Dedifferentiated amniotic fluid mesenchymal stem cell (primary cell): ENCODE data around the gene NAV3.

ENCODE experiments used
- DNase-seq: peaks from one replicate; pipeline ENCODE4 v3.0.0-alpha.2; 2016; ENCODE audit errors: extremely low spot score

The NAV3 gene

DNA sequence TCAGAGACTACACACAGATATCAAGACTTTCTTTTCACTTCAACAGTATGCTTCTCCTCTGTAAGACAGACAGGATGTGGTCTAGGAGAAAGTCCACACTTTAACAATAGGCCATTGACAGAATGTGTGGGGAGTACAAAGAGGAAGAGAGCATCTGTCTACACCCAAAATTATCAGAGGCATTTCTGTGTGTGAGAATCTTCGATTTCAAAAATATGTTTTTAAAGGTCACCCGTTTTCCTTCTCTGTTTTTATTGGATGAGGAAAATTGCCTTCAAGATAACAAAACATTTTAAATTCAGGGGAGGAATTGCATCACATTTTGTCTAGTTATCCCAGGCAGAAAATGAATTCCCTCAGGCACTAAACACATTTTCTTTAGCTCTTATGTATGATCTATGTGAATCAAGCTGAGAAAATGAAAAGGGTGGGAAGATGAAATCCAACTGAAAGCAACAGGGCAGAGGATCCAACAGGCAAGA lies 16.4 kb downstream of the NAV3 start:
- DNase-seq, result peak; percentile 75

DNA sequence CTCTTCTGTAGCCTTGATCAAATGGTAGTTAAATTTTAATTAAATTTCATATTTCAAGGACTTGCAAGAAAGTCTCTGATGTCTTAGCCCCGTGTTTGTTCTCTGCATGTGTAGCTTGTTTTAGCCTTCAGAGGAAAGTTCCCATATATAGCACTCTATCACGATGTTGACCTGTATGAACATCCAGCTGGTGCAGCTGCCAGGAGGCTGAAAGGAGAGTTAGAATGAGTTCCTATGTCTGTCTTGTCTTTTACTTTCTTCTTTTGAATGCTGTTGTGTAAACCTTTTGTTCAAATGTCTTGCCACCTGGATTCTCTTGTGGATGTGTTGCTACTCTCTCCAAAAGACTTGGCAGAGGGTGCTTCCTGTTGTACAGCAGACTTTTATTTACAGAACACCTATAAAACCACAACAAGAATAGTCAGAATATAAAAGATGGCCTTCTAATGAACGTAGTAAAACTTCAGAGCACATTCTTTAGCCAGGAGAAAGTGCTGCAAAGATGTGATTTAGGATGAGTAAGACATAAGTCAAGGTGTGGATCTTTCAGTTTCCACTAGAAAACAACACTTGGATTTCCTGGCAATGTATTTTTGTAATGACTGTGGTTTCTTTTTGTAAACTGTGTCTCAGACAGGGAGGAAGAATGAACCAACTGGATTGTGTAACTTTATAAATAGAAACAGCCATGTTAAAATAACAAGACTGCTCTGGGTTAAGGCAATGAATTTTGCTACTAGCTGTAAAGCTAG lies 17.2 kb downstream of the NAV3 start:
- peak; percentile 64 for DNase-seq

DNA sequence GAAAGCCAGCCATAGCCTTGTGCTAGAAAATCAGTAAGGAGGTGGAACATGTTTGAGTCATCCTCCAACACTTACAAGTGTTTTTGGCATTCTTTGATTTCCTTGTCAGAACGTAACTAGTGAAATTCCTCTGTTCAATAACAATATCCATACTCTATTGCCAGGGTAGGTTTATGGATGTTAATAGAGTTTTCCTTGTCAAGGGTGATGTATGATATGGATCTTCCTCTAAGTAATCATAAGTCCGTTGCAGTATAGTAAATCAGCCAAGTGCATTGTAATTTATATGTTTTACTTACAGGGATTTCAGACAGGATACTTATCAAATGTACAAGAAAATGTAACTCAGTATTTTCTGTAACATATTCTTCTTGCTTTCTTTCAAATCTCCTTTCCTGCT lies 19.4 kb downstream of the NAV3 start:
- no peak for DNase-seq

DNA sequence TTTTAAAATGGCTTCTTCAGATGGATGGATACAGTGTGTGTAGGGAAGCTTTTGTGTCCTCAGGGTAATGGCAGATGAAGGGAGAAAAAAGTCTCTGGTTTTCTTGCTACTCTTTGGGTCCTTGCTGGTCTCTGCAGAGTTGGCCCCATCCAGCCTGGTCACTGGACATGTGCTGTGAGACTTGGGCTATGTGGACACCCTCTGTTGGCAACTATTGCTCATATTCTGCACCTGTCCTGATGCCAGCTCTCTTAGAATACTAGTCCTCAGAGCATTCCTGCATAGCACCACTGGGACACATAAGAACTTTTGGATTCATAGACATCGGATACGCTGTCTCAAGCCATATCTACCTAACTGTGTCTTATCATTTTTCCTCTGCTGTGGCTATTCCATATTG lies 20.0 kb downstream of the NAV3 start:
- no peak for DNase-seq

DNA sequence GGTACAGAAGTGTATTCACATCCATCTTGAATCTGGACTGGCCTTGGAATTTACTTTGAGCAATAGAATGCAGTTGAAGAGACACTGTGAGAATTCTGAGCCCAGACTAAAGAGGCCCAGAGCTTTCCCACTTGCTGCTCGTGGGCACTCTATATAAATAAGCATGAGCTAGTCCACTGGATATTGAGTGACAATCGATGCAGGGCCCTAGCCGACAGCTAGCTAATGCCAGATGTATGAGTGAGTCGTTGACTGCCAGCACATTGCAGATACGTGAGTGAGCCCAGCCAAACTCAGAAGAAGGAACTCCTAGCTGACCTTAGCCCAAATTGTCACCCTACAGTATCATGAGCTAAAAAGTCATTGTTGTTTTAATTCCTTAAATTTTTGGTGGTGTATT lies 24.9 kb downstream of the NAV3 start:
- DNase-seq, result no peak

DNA sequence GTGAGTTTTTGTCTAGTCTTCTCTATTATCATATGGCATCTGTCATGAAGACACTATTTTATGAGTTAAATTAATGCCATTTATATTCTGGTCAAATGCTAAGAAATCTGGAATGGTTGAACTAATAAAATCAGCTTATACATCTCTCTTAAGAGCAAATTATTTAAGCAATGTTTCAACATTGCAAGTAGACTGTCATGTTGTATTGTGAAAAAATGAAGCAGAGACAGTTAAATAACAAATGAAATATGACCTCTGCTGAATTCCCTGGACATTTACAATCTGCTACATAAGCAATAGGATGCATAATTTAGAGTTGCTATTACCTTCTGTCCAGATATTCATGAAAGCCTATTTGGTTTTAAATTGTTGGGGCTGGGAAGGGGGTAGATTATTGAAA lies 30.6 kb downstream of the NAV3 start:
- DNase-seq, result no peak

DNA sequence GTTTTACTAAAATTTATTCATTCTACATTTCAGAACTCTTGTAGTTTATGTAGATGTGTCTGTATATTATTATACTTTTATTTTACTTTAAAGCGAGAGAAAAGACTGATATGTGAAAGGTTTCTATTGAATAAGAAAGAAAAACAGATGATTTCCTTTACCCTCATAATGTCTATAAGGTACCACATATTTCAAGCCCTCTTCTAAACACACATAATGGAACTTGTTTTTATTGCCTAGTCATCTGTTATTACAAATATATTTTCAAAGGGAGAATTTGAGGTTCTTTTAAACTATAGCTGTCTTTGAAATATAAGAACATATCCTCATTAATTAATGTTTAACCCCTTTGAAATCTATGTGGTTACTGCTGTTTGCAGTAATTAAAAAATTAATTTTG lies 34.5 kb downstream of the NAV3 start:
- DNase-seq, result no peak

DNA sequence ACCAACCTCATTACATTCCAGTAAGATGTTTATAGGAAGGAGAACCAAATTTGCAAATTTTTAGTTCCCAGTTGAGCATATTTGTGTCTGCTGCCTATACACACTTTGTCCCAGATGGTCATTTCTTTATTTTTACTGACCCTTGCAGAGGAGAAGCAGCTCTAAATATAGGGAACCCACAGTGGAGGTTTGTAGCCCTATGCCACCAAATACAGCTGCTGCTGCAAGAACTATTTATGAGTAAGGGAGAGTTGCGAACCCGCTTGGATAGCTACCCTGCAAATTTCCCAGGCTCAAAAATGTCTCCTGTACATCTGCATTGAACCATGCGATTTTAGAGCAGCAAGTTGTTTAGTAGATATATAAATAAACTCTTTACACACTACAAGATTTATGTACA lies 48.2 kb downstream of the NAV3 start:
- no peak for DNase-seq

DNA sequence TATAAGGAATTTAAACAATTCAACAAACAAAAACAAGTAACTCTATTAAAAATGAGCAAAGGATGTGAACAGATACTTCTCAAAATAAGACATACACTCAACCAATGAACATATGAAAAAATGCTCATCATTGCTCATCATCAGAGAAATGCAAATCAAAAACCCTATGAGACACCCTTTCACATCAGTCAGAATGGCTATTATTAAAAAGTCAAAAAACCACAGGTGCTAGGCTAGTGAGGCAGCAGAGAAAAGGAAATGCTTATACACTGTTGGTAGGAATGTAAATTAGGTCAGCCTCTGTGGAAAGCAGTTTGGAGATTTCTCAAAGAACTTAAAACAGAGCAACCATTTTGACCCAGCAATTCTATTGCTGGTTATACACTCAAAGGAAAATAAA lies 52.0 kb downstream of the NAV3 start:
- no peak for DNase-seq

DNA sequence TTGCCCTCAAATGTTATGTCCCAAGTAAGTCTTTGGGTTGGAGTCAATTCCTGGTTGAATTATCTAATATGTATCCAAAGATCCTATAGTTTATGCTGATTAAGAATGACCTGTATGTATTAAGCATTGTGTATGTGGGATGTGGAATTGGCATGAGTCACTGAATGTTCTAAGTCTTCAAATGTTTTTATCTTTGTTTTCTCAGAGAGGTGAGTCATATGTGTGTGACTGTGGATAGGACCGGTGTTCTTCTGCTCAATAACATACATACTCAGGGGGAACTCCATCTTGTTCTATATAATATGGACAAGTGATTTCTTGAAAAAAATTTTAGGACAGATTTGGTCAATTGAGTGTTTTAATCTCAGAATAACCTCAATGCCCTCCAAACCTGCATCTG lies 57.9 kb downstream of the NAV3 start:
- DNase-seq, result no peak

DNA sequence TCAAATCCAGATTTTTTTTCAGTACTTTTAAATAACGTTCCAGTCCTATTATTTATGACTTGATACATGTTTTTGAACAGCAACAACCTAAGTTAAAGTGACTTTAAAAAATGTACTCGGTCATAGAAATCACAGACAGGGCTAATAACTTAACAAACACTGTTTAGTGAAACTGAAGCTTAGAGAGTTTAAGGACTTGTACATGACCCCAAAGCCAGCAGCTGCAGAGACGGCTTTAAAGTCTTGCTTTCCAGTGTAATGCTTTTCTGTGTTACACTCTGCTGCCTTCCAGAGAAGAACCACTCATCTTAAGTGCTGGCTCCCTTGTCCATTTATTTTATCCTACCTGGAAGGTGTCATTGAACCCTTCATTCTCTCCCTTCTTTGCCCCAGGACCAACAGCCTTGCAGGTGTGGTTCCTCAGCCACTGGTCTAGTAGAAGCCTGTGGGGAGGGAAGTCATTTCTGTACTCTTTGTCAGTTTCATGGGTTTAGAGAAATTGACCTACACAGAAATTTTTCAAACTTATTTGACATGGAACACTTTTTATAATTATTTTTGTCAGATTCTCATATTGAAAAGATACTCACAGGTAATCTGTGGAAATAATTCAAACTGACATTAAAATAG lies 60.9 kb downstream of the NAV3 start:
- DNase-seq, result no peak

DNA sequence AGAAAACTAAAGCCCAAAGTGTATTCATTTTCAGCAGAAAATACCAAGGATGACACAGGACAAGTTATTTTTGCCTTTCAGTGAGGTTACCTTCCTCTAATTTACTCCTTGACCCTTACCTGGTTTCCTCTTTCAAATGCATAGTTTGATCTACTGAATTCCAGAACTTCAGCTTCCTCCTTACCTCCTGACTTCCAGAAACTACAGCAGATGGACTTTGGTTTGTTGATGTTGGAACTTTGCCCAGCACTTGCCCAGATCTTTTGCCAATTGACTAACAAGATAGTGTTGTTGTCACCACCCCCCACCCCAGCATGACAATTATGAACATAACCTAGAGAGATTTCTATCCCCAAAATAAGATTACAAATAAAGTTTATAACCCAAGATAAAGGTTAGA lies 63.2 kb downstream of the NAV3 start:
- no peak for DNase-seq

DNA sequence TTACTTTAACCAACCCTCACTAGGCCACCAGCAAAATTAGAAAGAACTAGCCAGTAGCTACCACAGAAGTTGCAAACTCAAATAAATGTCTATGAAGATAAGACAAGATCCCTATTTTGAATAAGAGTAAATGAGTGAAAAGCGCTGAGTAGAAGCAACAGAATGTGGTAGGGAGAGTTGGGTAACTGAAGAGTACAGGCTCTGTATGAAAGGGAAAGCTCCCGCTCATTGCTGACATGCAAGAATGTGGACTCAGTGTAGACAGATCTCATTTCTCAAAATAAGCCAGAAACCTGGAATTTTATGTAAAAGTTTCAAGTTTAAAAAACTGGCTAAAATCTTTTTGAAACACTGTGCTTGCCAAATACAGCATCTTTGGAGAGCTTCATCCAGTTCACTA lies 63.9 kb downstream of the NAV3 start:
- DNase-seq, result no peak

DNA sequence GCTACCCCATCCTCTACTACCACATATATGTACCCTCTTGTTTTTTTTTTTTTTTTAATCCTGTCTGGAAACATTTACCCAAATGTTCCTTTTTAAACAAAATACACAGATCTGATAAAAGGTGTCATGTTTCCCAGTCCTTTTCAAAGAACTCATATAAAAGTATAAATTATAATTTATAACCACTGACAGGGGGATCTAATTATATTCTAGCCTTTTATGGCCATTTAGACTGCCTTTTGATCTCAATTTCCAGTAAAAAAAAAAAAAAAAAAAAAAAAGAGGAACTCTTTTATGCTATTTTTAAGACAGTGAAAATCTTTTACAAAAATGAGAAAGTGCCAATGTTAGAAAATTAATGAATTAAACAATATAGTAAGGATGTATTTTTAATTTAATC lies 65.0 kb downstream of the NAV3 start:
- no peak for DNase-seq

DNA sequence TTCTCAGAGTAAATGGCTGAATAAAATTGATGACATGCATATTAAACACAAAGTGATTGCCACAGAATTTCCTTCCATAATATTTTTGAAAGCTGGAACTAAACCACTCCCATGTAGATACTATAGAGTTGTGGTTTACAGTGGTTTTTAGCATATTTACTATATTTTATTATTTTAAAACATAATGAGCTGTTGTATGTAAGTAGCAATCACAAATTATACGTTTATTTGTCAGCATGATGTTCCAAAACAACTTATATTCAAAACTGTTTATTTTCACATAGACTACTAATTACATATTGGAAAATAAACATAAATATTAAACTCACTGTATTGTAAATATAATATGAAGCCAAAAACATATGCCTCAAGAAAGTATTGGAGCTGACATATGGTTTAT lies 77.2 kb downstream of the NAV3 start:
- no peak for DNase-seq

DNA sequence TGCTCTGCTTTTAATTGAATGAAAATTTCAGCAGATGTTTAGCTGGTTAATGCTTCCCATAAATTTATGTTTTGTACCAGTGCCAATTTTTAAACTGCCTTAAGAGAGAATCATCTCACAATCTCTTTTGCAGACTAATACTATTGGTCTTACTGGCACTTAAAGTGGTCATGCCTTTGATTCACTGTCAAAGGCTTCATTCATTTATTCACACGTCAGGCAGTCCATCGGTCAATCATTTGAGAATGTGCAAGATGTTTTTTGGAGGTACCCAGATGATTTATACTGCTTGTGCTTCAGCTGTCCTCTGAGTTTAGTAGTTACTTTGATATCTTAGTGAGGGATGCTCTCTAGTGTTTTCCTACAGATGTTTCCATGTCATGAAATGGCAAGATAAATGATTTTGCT lies 83.4 kb downstream of the NAV3 start:
- DNase-seq, result no peak

DNA sequence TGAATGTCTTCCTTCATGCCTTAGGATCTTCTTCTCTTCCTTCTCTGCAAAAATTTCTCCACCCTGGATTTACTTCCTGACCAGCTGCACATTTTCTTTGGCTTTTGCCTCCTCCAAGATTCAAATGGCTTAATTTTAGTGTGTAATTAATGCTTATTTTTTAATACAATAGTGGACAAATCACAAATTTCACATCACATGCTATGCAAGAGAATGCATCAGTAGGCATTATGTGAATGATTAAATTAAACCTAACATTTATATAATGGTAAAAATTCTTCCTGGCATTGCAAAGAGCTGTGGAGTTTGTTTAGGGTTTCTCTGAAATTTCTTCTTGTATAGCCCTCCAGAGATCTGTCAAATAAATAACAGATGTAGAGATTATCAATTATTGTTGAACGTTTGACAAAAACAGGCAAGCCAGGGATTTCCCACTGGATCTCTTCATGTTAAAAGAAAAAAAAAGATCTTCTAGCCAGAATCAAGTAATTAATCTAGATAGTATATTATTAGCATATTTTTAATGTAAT lies 84.4 kb downstream of the NAV3 start:
- DNase-seq, result no peak

DNA sequence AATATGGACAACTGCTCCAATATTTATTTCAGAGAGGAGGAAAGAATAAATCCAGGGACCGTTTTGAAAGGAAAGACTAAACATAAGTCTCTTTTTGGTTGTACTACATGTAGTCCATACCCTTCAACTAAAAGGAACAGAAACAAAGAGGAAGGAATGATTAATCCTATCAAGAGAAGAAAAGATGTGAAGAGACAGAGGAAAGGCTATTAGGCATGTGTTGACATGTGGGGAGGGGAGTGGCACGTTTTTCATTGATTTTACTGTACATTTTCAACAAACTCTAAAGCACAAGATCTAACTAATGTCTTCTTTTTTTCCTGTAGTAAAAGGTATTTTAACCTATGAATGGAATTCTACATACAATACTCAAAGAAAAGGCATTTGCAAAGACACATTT lies 85.6 kb downstream of the NAV3 start:
- no peak for DNase-seq

DNA sequence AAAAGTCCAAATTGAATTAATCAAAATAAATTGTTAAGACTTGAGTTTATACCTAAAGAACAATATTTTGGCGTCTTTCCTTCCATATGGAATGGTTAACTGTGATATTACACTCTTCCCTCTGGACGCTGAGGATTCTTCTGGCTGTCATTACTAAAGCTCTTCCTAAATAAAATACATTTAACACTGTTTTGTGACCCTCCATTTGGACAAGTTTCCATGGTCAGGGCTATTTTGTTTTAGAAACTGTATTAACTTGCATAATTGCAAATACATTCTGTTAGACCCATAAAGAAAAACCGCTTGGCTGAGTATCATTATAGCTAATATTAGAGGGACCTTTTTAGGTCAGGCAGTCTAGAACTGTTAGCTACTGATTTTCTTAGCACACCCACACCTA lies 87.4 kb downstream of the NAV3 start:
- DNase-seq, result no peak

DNA sequence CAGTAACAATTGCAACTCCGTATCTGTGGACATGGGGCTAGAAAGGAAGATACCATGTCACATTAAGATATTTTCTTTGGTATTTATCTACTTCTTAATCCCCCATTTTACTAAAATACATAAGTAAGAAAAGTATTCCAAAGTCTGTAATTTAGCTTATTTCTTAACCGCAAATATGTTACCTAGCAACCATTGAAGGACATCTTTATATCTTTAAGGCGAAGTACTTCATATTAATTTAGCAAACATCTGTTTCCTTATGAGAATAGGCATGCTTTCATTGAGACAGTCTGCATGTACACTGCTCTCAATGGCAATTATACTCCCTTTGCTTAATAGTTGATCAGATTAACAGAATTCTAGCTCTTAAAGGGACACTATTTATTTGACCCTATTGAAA lies 88.8 kb downstream of the NAV3 start:
- no peak for DNase-seq

DNA sequence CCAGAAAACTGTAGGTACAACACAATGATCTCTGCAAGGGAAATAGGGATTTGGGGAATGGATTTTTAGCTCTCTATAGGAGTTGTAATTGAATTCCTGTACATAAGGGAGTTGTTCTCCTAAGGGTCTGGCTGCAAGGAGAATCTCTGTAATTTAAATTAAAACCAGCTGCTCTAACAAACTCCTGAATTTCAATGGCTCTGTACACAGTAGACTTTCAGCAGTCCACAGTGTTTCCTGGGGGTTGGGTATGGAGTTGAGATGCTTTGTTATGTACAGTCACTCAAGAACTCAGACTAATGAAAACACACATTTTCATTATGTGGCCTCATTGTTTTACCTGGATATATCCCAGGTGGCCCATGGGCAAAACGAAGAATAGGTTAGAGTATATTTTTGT lies 93.2 kb downstream of the NAV3 start:
- DNase-seq, result peak; percentile 66

DNA sequence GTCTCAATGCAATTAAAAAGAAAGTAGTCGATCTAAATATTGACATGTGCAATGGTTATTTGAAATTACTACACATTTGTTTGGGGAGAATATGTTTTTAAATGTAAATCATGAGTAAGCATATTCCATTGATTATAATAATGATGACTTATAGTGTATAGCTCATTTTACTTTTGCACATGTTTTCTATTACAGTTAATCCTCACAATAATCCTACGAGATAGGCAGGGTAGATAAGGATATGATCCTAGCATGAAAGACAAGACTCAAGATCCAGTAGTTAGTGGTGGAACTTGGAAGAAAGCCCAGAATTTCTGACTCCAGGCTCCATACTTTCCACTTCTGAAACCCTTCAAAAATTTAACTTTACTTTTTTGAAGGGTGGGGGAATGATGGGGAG lies 94.0 kb downstream of the NAV3 start:
- DNase-seq, result peak; percentile 86

DNA sequence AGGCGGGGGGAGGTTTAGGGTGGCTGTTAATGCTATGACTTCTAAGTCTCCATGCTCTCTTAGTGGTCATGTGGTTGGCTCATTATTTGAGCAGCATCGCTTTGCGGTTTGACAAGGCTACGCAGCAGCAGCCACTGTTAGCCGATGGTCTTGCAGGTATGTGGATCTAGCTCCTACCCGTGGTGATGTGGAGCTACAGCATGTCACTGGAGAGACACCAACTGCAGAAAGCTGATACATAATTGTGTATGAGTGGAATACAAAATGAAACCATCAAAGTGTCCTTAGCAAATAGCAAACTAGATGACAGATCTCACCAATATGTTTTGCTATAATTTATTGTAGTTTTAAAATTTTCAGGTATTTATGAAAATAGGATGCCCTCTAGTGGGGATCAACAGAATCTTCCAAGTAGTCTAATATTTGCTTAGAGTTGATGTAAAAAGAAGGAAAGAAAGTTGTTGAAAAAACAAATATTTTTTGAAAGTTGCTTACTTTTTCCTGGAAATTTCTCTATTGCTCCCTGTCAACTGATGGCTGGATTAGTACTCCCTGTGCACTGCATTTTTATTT lies 94.9 kb downstream of the NAV3 start:
- peak; percentile 96 for DNase-seq
